ENCODE results near the gene PROZ. TPM values are rescaled to one million over a fixed set of nuclear protein-coding genes. Genes with fewer than 3 reads are reported as not detected.

Gene PROZ
- total and polyA plus RNA-seq, 2 of the 13 experiments (the other 11 are each of a cell fraction or from before 2014, with no cell fraction given) = 5.6 to 22.5 TPM

GRCh38 chr13:113169277-113170272, 11.1 kb downstream of the PROZ start (continued):
- TF ChIP-seq FOXA1 (IDR thresholded peaks at IDR 0.05) (no peak), FOXA1 (CRISPR knock-in tag; IDR thresholded peaks at IDR 0.05) (peak; percentile 86), MAZ (IDR thresholded peaks at IDR 0.05; ENCODE audit: borderline replicate concordance, low read depth, low read length) (no peak), MAZ (CRISPR knock-in tag; IDR thresholded peaks at IDR 0.05; ENCODE audit: low read depth) (0 out of 2 replicates have a peak, but pooled peaks have one; percentile 27), MED1 (CRISPR knock-in tag; IDR thresholded peaks at IDR 0.05) (peak; percentile 65), SNAPC2 (CRISPR knock-in tag; IDR thresholded peaks at IDR 0.05) (0 out of 2 replicates have a peak, but pooled peaks have one; percentile 65), USF2 (IDR thresholded peaks at IDR 0.05; ENCODE audit: low read depth, low read length) (no peak; the same call in 1 of the 2 replicates), USF2 (CRISPR knock-in tag; IDR thresholded peaks at IDR 0.05; ENCODE audit: borderline replicate concordance) (peak; percentile 66; the same call in 1 of the 2 replicates), MIXL1 (CRISPR knock-in tag; IDR thresholded peaks at IDR 0.05) (peak; percentile 46; the same call in 1 of the 2 replicates), GABPA (IDR thresholded peaks at IDR 0.05; ENCODE audit: low read depth, low read length) (no peak), GABPA (CRISPR knock-in tag; IDR thresholded peaks at IDR 0.05; ENCODE audit: low read depth) (peak; percentile 52; the same call in 1 of the 2 replicates), PLRG1 (conservative IDR thresholded peaks at IDR 0.05) (no peak), CEBPB (IDR thresholded peaks at IDR 0.05; ENCODE audit: borderline replicate concordance, low read depth, low read length) (peak; percentile 38; the same call in 1 of the 2 replicates), FOXO1 (CRISPR knock-in tag; IDR thresholded peaks at IDR 0.05) (peak; percentile 76; the same call in 1 of the 2 replicates), PHF21A (CRISPR knock-in tag; IDR thresholded peaks at IDR 0.05) (peak; percentile 86), ISL2 (CRISPR knock-in tag; IDR thresholded peaks at IDR 0.05) (peak; percentile 62), NFKB2 (CRISPR knock-in tag; IDR thresholded peaks at IDR 0.05; ENCODE audit: borderline replicate concordance) (no peak), REL (CRISPR knock-in tag; conservative IDR thresholded peaks at IDR 0.05) (no peak), ZFP91 (CRISPR knock-in tag; IDR thresholded peaks at IDR 0.05; ENCODE audit: borderline replicate concordance) (0 out of 2 replicates have a peak, but pooled peaks have one; percentile 29), FOXK1 (CRISPR knock-in tag; IDR thresholded peaks at IDR 0.05; ENCODE audit: borderline replicate concordance, low read depth) (peak; percentile 77; the same call in 1 of the 2 replicates), MAFG (CRISPR knock-in tag; IDR thresholded peaks at IDR 0.05) (no peak), ETV5 (CRISPR knock-in tag; IDR thresholded peaks at IDR 0.05; ENCODE audit: borderline replicate concordance) (peak; percentile 83), UBTF (CRISPR knock-in tag; IDR thresholded peaks at IDR 0.05) (0 out of 2 replicates have a peak, but pooled peaks have one; percentile 22)

Data from HepG2 (cell line).